GM10248 (cell line): ENCODE results near the gene RPL26.

Experiments
- CTCF ChIA-PET: fragments of 300-600 bp; sonication (Branson Sonifier 250); formaldehyde crosslinking; extraction: SDS; loops from one replicate; lab custom pipeline; 2021; ENCODE audit warnings: antibody characterized with exemption; lab: Yijun Ruan, JAX
- POLR2A ChIA-PET: fragments of 350-650 bp; sonication (Branson Sonifier 250); formaldehyde crosslinking; extraction: SDS; loops from one replicate; lab custom pipeline; 2020; ENCODE audit warnings: antibody characterized with exemption; lab: Yijun Ruan, JAX
- DNase-seq: peaks from one replicate; pipeline ENCODE4 v3.0.0; 2012; ENCODE audit errors: extremely low spot score
- TF ChIP-seq, protein P1 (sequence below): IDR thresholded peaks from 2 replicates; pipeline ENCODE4 v1.5.1; 2012; ENCODE audit warnings: mild to moderate bottlenecking, low read depth; ENCODE audit errors: extremely low read depth, missing control alignments, control extremely low read depth

The RPL26 gene

DNA sequence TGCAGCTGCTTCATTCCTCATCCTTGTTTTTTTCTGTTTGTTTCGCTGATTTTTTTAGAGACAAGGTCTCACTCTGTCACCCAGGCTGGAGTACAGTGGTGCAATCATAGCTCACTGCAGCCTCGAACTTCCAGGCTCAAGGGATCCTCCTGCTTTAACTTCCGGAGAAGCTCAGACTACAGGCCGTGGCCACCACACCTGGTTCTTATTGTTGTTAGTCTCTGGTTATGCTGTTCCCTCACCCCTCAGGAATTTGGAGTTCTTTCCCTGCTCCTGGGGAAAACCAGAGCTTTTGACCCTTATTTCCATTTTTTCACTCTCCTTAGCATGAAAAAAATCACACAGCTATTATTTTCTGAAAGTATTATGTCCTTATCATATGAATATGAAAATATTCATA is 41.5 kb downstream of the RPL26 start:
- no peak for DNase-seq
- TF ChIP-seq, protein P1, sequence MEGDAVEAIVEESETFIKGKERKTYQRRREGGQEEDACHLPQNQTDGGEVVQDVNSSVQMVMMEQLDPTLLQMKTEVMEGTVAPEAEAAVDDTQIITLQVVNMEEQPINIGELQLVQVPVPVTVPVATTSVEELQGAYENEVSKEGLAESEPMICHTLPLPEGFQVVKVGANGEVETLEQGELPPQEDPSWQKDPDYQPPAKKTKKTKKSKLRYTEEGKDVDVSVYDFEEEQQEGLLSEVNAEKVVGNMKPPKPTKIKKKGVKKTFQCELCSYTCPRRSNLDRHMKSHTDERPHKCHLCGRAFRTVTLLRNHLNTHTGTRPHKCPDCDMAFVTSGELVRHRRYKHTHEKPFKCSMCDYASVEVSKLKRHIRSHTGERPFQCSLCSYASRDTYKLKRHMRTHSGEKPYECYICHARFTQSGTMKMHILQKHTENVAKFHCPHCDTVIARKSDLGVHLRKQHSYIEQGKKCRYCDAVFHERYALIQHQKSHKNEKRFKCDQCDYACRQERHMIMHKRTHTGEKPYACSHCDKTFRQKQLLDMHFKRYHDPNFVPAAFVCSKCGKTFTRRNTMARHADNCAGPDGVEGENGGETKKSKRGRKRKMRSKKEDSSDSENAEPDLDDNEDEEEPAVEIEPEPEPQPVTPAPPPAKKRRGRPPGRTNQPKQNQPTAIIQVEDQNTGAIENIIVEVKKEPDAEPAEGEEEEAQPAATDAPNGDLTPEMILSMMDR: no peak
- CTCF ChIA-PET: interaction anchor here (0.8 kb wide), 1 partner anchor 14 kb away, joined by 3 read pairs; no protein-coding TSS in a partner anchor
- POLR2A ChIA-PET: no interaction called here

DNA sequence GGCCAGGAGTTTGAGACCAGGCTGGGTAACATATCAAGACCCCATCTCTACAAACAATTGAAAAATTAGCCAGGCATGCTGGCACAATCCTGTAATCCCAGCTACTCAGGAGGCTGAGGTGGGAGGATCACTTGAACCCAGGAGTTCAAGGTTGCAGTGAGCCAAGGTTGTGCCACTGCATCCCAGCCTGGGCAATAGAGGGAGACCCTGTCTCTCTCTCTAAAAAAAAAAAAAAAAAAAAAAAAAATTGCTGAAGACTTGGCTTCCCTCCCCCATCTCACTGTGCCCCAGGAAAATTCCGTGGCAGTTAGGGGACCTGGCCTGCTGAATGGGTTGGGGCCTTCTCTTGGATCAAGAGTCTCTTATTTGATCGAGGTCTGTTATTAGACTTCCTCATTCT is 43.5 kb downstream of the RPL26 start, which contains the start of gene ODF4:
ODF4 (plus strand) TSS at position 301 of the 400 bp plus-strand sequence. CDS start 212 bp downstream, outside the sequence.
- TF ChIP-seq, protein P1: no peak

DNA sequence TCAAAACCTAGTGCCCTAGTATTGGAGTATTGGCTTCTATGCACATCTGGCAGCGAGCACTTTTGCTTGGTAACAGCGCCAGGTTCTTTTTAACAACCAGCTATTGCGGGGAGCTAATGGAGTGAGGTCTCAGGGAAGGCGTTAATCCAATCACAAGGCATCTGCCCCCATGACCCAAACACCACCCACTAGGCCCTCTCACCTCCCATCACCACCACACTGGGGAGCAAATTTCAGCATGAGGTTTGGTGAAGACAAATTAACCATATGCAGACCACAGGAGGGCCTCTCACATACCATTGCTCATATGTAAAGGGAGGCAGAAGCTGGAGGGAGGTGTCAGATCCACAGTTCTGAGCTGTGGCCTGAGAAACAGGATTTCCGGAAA is 44.2 kb downstream of the RPL26 start:
- no peak for DNase-seq
- CTCF ChIA-PET: interaction anchor here (1.1 to 1.9 kb wide), 6 partner anchors 8 to 45 kb away, joined by 3 to 6 read pairs (median 4); partner anchors contain the start of gene KRABD2
- POLR2A ChIA-PET: no interaction called here
- TF ChIP-seq, protein P1: no peak

More for the DNA sequence above, 43.5 kb downstream of the RPL26 start, which contains the start of gene ODF4:
- POLR2A ChIA-PET: interaction anchor here (0.6 kb wide), 1 partner anchor 41 kb away, joined by 5 read pairs; no protein-coding TSS in a partner anchor
- CTCF ChIA-PET: interaction anchor here (1.4 to 1.6 kb wide), 2 partner anchors 10 to 44 kb away, joined by 3 to 5 read pairs; no protein-coding TSS in a partner anchor
- DNase-seq: no peak

DNA sequence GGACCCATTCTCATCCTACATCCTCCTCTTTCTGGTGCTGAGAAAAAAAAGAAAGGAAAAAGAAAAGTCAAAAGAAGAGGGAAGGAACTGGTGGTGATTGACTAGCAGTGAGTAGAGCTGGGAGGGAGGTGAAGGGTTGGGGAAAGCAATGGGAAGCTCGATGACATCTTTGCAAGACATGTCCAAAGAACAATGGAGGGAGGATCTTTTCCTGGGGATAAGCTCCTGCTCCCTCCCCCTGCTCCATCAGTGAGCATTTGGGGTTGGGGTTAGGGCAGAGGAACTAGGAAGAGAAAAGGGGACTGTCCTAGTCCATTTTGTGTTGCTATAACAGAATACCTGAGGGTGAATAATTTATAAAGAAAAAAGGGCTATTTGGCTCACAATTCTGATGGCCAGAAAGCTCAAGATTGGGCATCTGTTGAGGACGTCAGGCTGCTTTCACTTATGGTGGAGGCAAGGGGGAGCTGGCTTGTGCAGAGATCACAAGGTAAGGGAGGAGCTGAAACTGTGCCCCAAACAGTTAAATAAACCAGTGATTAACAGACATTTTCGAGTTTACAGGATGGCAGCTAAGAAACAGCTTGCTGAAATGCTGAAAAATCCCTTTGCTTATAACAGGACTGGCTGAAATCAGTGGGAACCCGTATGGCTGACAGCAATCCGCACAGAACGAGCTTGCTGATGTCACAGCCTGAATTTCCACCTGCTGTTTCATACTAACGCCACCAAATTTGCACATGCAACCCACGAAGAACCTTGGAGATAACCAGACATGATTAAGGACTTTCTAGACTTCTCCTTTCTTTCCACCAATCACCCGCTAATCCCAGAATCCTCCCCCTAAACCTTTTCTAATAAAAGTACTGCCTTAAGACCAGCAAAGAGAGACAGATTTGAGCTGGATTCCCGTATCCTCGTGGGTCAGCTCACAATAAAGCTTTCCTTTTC is 44.9 kb downstream of the RPL26 start:
- TF ChIP-seq, protein P1: no peak
- POLR2A ChIA-PET: interaction anchor here (0.6 kb wide), 1 partner anchor 166 kb away, joined by 4 read pairs; no protein-coding TSS in a partner anchor
- DNase-seq: no peak
- CTCF ChIA-PET: interaction anchor here (0.9 to 1.9 kb wide), 7 partner anchors 9 to 408 kb away, joined by 3 to 6 read pairs (median 4); partner anchors contain the start of gene KRABD2

DNA sequence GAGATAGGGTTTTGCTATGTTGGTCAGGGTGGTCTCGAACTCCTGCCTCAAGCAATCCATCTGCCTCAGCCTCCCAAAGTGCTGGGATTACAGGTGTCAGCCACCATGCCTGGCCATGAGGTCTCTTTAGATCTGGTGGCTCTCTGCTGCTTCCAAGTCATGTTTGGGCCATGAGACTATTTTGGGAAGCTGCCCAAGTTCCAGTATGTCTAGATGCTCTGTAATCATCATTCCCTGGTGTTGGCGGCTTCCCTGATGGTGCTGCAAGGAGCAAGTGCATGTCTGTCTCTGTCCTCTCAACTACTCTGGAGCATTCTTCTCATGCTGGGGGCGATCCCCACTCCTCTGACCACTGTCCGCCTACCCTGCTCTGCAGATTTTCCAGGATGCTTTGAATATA is 49.7 kb downstream of the RPL26 start:
- DNase-seq: no peak
- POLR2A ChIA-PET: no interaction called here
- TF ChIP-seq, protein P1: no peak
- CTCF ChIA-PET: no interaction called here

DNA sequence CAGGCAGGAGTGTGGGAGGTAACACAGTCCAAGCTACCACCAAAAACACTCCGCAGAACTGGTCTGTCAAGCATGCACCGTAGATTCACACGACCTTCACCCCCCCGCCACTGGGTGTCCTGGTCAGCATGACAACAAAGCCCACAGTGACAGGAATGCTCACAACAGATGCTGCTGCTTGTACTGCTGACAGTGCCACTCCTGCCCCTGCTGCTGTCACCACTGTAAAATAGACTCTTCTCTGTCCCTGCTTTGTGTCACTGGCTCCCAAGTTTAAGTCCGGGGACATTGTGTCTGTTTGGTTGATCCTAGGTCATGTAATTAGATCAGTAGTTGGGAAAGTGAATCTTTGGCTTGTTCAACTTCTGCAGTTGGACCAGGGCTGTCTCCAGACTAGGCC is 50.3 kb downstream of the RPL26 start:
- TF ChIP-seq, protein P1: no peak
- ChIA-PET CTCF (interaction anchor here (1.2 to 1.3 kb wide), 2 partner anchors 258 to 272 kb away, joined by 3 read pairs; no protein-coding TSS in a partner anchor), POLR2A (no interaction called here)
- DNase-seq: no peak
